Mammary epithelial cell (primary cell): Measurements from ENCODE around the gene NBAS.

Experiments
- CTCF ChIP-seq, 2 donors: IDR thresholded peaks in 1 of 2; conservative IDR thresholded peaks in 1 of 2; 2 replicates each; pipeline ENCODE4 v1.5.1; 2011 to 2012; ENCODE audit warnings: inconsistent platforms in 2 of 2, low read length in 2 of 2, mild to moderate bottlenecking in 2 of 2, control low read depth in 1 of 2, low read depth in 1 of 2; ENCODE audit not compliant: insufficient read depth in 1 of 2; ENCODE audit errors: extremely low read depth in 1 of 2
- EZH2 ChIP-seq: IDR thresholded peaks from 2 replicates; pipeline ENCODE4 v1.6.1; 2012; ENCODE audit warnings: low read length, inconsistent platforms, borderline replicate concordance

DNA sequence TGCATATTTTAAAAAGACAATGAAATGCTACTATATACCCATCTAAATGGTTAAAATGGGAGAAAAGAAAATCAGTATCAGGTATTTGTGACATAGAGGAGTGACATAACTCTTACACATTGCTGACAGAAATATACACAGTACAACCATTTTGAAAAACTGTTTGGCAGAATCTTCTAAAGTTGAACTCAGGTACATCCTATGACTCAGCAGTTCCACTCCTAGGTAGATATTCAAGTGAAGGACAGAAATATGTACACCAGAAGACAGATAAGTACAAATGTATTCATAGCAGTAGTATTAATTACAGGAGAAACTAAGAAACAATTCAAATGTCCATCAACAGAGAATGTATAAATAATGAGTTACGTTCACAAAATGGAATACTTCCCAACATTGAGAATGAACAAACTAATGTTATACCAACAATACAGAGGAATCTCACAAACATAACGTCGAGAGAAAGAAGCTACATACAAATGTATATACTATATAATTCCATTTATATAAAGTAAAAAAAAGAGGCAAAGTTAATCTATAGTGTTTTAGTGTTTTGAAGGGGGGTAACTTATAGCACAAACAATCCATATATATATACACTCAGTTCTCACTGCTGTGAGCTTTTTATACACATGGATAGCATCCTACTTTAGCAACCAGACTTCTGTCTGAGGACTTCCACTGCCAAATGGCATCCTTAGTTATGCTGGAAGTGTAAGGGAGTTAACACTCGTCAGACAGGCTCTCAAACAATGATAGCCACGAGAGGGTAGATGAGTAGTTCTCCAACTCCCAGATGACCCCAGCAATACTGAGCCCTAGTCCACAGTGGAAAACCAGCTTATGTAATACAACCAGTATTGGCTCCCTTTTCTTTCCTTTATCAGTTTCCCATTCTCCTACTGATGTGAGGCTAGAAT, 172.5 kb downstream of the NBAS start:
- TF ChIP-seq CTCF (conservative IDR thresholded peaks at IDR 0.05 in 1 of 2, IDR thresholded peaks at IDR 0.05 in 1 of 2; ENCODE audit: extremely low read depth in 1 of 2, insufficient read depth in 1 of 2, low read depth in 1 of 2, low read length in 2 of 2) (no peak), EZH2 (no peak)
